Esophagus squamous epithelium (tissue), 4 donors: Measurements from ENCODE around the gene BAHCC1.

Experiments used
- CTCF ChIP-seq, 6 experiments: fragments of 450-650 bp in 4 of 6; fragments of 200-600 bp in 2 of 6; sonication (generic) in 2 of 6; IDR thresholded peaks; one replicate each; pipeline ENCODE4 v1.5.1; 2016 to 2019; ENCODE audit warnings: antibody characterized with exemption in 6 of 6, mild to moderate bottlenecking in 4 of 6, moderate library complexity in 4 of 6
- POLR2A ChIP-seq, 4 donors: fragments of 450-650 bp; IDR thresholded peaks; one replicate each; pipeline ENCODE4 v1.6.1; 2017; ENCODE audit warnings: antibody characterized with exemption in 4 of 4, mild to moderate bottlenecking in 4 of 4, moderate library complexity in 3 of 4

- no peak for TF ChIP-seq CTCF (IDR thresholded peaks at IDR 0.05)
- no peak for TF ChIP-seq POLR2A (IDR thresholded peaks at IDR 0.05)
These were observed 61.5 kb downstream of the BAHCC1 start for GRCh38 chr17:81456798-81457197.
